HG02840 (cell line): ENCODE measurements around the gene MYOF.
"Not testable (repeated sequence)": the region's sequence is repeated elsewhere in the genome, so short reads cannot be mapped to it uniquely, and the experiment has no call there.

Experiments used
- ATAC-seq: cut with Tn5 transposase; IDR thresholded peaks from one replicate; pipeline ENCODE4 v1.9.1; 2021; ENCODE audit warnings: mild to moderate bottlenecking, moderate library complexity, moderate number of reproducible peaks; ENCODE audit not compliant: unreplicated experiment, low FRiP score

MYOF gene

GRCh38 chr10:93457511-93457910 lies 24.6 kb downstream of the MYOF start:
- ATAC-seq = no peak

GRCh38 chr10:93456480-93456879 lies 25.7 kb downstream of the MYOF start:
- ATAC-seq = no peak

GRCh38 chr10:93454736-93455135 lies 27.4 kb downstream of the MYOF start:
- no peak for ATAC-seq

GRCh38 chr10:93454146-93454545 lies 28.0 kb downstream of the MYOF start:
- ATAC-seq = no peak

GRCh38 chr10:93452143-93452542 lies 30.0 kb downstream of the MYOF start:
- ATAC-seq = no peak

GRCh38 chr10:93451244-93451947 lies 30.7 kb downstream of the MYOF start:
- ATAC-seq = no peak

GRCh38 chr10:93447970-93448369 lies 34.2 kb downstream of the MYOF start:
- ATAC-seq = no peak

GRCh38 chr10:93447019-93447418 lies 35.1 kb downstream of the MYOF start:
- no peak for ATAC-seq

GRCh38 chr10:93445978-93446720 lies 36.0 kb downstream of the MYOF start:
- no peak for ATAC-seq

- no peak for ATAC-seq
These were observed 36.8 kb downstream of the MYOF start for GRCh38 chr10:93445097-93445960.

- no peak for ATAC-seq
These were observed 38.7 kb downstream of the MYOF start for GRCh38 chr10:93443481-93443880.

- ATAC-seq = not testable (repeated sequence)
These were observed 39.4 kb downstream of the MYOF start for GRCh38 chr10:93442721-93443120.

GRCh38 chr10:93440591-93441091 lies 41.5 kb downstream of the MYOF start:
- ATAC-seq = no peak

GRCh38 chr10:93438613-93439253 lies 43.4 kb downstream of the MYOF start:
- no peak for ATAC-seq

GRCh38 chr10:93437946-93438612 lies 44.1 kb downstream of the MYOF start:
- no peak for ATAC-seq

- ATAC-seq = no peak
These were observed 44.8 kb downstream of the MYOF start for GRCh38 chr10:93437086-93437945.

- ATAC-seq = no peak
These were observed 45.5 kb downstream of the MYOF start for GRCh38 chr10:93436591-93437085.

GRCh38 chr10:93435621-93436397 lies 46.3 kb downstream of the MYOF start:
- ATAC-seq = no peak
